PFSK-1 (cell line): ENCODE measurements around the gene YLPM1.
A peak's percentile ranks its signal among the peaks of the same experiment; 100 is the strongest.

ENCODE experiments used
- FOXP2 ChIP-seq: optimal IDR thresholded peaks from 2 replicates; pipeline ENCODE3; 2011; ENCODE audit warnings: borderline replicate concordance, control low read depth, inconsistent platforms; ENCODE audit not compliant: insufficient read depth; ENCODE audit errors: extremely low read length, extremely low read depth
- POLR2AphosphoS5 ChIP-seq: IDR thresholded peaks from 2 replicates; pipeline ENCODE4 v1.6.1; 2012; ENCODE audit warnings: low read depth, mild to moderate bottlenecking, control low read depth, low read length, moderate library complexity
- SIN3A ChIP-seq: IDR thresholded peaks from 2 replicates; pipeline ENCODE4 v1.6.1; 2012; ENCODE audit warnings: mild to moderate bottlenecking, low read length, moderate library complexity, borderline replicate concordance; ENCODE audit not compliant: insufficient read depth
- TAF1 ChIP-seq: IDR thresholded peaks from 2 replicates; pipeline ENCODE4 v1.6.1; 2012; ENCODE audit warnings: low read length, control low read depth, borderline replicate concordance; ENCODE audit not compliant: insufficient read depth
- TF ChIP-seq, protein P1 (sequence below), 2 experiments: IDR thresholded peaks; 2 replicates each; pipeline versions ENCODE4 v1.6.1 to v1.8.0; 2011 to 2012; ENCODE audit warnings: low read depth in 2 of 2, low read length in 2 of 2, control low read depth in 1 of 2, inconsistent platforms in 1 of 2, mild to moderate bottlenecking in 1 of 2, moderate library complexity in 1 of 2; ENCODE audit not compliant: insufficient read depth in 1 of 2

Gene YLPM1

DNA sequence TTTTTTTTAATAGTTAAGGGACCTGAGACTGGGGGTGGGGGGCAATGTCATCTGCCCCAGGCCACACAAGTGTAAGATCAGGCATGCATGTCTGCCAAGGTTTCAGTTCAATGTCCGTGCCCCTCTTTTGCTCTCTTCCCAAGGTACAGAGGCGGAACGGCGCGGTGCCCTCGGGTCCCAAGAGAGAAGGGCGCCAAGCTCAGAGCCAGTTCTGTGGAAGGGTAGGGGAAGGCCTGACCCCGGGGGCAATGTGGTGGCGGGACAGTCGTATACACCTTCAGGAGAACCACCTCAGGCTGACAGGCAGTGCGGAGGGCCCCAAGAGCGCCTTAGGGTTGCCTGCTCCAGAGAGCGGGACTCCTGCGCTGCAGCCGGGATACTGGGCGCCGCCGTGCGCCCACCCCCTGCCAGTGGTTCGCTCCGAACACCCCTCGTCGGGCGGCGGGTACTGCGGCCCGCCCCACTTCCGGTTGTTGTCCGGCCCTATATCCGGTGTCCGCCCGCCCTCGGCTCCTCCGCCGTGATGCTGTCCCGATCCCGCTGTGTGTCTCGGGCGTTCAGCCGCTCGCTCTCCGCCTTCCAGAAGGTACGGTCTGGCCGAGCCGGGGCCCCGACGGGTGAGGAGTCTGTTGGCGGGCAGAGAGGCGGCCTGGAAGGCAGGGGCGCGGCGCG lies 118.5 kb downstream of the YLPM1 start, which contains the start of gene DLST:
TSS of gene DLST (plus strand) at position 486 of the 672 bp plus-strand sequence. CDS start at position 524, 38 bp downstream.
- peak; percentile 95 for TF ChIP-seq POLR2AphosphoS5
- TF ChIP-seq SIN3A, result no peak
- peak; percentile 78; the same call in 1 of the 2 replicates for TF ChIP-seq TAF1
- TF ChIP-seq FOXP2, result peak; percentile 75
- TF ChIP-seq, protein P1, sequence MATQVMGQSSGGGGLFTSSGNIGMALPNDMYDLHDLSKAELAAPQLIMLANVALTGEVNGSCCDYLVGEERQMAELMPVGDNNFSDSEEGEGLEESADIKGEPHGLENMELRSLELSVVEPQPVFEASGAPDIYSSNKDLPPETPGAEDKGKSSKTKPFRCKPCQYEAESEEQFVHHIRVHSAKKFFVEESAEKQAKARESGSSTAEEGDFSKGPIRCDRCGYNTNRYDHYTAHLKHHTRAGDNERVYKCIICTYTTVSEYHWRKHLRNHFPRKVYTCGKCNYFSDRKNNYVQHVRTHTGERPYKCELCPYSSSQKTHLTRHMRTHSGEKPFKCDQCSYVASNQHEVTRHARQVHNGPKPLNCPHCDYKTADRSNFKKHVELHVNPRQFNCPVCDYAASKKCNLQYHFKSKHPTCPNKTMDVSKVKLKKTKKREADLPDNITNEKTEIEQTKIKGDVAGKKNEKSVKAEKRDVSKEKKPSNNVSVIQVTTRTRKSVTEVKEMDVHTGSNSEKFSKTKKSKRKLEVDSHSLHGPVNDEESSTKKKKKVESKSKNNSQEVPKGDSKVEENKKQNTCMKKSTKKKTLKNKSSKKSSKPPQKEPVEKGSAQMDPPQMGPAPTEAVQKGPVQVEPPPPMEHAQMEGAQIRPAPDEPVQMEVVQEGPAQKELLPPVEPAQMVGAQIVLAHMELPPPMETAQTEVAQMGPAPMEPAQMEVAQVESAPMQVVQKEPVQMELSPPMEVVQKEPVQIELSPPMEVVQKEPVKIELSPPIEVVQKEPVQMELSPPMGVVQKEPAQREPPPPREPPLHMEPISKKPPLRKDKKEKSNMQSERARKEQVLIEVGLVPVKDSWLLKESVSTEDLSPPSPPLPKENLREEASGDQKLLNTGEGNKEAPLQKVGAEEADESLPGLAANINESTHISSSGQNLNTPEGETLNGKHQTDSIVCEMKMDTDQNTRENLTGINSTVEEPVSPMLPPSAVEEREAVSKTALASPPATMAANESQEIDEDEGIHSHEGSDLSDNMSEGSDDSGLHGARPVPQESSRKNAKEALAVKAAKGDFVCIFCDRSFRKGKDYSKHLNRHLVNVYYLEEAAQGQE (IDR thresholded peaks at IDR 0.05; ENCODE audit: insufficient read depth in 1 of 2, low read depth in 2 of 2, low read length in 2 of 2), result no peak

DNA sequence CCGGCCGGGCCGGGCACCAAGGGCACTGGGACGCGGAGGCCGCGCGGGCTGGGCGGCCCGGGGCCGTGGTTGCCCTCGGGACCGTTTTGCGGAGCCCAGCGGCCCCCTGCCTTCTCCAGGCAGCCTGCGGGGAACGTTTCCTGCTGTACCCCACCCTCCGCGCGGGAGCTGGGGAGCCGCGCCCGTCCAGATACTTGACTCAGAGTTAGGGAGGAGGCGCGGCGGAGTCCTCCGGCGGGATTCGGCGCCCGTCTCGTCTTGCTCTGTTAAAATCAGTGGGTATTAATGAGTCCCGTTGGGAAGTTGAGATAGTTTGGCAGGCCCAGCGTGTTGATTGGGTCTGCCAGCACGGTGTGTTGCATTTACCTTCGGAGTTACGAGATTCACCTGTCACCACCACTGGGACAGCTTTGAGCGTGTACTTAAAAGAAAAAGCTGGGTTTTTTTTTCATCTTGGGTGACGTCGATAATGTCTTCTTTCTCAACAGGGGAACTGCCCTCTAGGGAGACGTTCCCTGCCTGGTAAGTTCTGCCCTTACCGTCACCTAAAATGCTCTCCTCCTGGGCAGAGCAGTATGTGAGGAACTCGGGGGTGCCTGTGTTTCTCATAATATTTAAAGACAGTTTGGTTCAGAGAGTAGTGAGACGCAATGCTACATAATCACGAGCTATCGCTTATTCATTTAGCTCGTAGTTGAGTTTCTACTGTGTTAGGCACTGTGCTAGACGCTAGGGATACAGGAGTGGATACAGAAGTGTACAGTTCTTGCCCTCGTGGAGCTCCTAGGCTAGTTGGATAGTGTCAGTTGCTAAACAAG lies 119.2 kb downstream of the YLPM1 start:
- TF ChIP-seq SIN3A, result no peak
- no peak for TF ChIP-seq FOXP2
- TF ChIP-seq TAF1, result no peak
- no peak for TF ChIP-seq POLR2AphosphoS5
- TF ChIP-seq, protein P1 (IDR thresholded peaks at IDR 0.05; ENCODE audit: insufficient read depth in 1 of 2, low read depth in 2 of 2, low read length in 2 of 2), result no peak
